HG03575 (cell line): ENCODE results near the gene TTC28.
"Not testable (repeated sequence)": the region's sequence is repeated elsewhere in the genome, so short reads cannot be mapped to it uniquely, and the experiment has no call there.

Experiments
- ATAC-seq: cut with Tn5 transposase; IDR thresholded peaks from one replicate; pipeline ENCODE4 v1.9.1; 2021; ENCODE audit not compliant: unreplicated experiment, insufficient number of reproducible peaks, low FRiP score; ENCODE audit errors: extremely low read depth

TTC28 gene

DNA sequence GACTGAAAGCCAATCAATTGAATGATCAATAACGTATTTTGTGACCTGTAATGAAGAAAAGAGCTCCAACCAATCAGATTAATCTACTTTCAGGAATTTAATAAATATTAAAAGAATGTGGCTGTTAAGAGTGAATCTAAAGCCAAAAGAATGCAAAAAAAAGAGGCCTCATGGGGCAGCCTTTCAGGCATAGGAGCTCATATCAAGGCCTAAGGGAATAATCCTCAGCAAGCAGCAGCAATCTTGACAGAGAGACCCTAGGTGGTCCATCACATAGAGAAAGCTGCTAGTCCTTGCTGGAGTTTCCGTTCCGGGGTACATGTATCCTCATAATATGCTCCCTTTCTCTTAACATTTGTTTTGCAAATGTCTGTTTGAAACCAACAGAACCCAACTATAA lies 447.4 kb downstream of the TTC28 start:
- ATAC-seq = no peak

DNA sequence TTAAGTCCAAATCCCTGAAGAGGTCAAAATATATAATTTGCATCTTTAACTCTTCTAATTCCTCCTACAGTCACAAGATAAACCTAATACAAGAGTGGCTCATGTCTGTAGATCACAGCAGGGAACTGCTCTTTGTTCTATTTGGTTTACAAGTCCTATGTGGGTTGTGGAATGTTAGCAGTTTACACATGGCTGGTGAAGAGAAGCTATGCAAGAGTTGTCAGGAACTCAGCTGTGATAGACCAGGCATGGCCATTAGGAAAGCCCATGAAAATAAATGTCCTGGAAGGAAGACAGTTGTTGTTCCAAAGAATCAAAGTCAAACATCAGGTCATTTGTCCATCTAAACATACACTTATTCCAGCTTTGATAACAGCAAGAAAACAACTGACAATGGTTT lies 448.2 kb downstream of the TTC28 start:
- no peak for ATAC-seq

DNA sequence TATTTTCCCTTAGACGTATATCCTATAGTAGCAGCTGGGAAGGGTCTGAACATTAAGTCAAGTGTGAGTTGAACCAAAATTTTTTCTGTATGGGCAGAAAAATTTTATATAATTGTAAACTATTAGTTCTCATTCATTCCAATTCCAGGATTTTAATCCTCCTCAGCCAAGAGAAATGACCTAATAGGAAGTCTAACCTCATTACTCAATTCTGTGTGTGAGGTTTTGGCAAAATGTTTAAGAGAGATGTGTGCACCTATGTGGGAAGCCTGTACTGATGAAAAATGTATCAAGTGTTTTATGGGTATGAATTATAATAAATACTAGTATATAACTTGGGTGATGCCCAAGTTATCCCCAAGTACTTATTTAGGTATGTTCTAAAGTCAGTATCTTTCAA lies 449.0 kb downstream of the TTC28 start:
- ATAC-seq = no peak

DNA sequence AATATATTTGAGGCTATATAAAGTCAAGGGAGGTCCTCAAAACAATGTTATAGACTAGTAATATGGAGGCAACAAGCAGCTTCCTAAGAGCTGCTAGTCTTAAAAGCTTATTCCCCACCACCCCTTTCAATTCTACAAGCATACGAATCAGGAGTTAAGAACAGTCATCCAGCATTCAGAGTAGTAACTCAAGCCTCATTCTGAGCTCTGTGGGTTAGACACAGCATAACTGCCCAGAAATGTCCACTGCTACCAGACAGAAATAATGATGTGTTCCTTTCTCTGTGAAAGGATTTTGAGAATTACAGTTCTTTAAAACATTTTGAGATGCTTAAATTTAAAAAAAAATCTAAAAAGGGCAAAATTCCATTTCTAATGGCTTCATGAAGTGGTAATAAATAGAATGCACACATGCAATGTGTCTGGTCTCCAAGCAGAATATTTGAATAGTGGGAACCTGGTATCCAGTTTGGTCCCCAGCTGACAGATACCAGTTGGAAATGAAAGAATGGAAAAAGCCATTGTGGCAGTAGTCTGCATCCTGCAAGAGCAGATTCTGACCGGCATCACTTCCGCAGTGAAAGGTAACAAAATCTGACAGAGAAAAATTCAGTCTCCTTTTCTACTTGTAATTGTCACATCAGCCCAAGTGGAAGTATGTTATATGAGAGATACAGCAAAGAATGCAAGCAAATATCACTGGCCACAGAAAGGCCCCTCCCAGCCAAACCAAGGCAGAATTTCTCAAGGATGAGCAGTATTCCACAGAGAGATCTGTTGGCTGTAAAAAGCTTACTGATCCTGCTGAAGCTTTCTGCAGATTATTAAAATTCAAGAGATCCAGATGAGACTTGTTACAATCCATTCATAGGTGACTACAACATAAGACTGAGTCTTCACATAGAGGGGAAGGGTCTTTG lies 449.8 kb downstream of the TTC28 start:
- no peak for ATAC-seq

DNA sequence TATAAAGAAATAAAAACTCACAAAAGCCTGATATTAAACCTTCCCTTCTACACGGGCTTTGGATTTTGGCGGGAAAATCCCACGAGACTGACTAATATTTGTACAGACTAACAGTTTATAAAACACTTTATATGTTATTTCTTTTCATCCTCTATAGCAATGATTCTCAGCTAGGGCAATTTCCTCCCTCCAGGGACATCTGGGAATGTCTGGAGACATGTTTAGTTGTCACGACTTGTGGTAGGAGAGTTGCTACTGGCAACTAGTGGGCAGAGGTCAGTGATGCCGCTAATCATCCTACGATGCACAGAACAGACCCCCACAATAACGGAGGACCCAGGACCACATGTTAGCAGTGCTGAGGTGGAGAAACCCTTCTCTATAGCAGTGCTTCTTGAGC lies 455.8 kb downstream of the TTC28 start:
- ATAC-seq = no peak

DNA sequence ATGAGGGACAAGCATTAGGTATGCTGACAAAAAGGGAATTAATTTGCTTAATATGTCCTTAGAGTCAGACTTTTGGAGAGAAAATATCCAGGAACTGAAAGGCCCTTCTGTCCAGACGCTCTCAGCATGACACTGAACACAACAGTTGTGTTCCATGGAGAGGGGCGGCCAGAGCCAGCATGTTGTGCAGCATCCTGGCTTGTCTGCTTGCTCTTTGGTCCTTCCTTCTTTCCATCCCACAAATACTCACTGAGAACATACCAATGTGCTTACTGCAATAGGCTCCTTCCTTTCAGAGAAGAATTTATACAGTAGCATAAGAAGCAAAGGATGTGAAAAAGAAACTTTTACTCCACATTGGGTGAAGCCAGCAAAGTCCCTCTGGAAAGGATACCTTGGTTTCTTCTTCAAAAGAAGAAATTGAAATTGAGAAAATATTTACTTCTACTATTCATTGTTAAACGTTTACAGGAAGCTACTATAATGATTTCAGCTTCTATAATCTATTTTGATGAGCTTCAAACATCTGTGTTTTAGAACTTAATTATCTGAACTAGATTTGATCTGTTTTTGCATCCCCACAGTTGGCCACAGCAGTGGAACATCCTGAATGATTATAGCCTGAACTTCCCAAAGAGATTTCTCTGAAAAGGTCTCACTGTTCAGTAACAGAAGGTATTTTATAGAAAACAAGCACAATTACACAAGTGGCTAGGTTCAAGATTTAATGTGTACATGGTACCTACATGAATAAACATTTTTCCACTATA lies 456.5 kb downstream of the TTC28 start:
- no peak for ATAC-seq

DNA sequence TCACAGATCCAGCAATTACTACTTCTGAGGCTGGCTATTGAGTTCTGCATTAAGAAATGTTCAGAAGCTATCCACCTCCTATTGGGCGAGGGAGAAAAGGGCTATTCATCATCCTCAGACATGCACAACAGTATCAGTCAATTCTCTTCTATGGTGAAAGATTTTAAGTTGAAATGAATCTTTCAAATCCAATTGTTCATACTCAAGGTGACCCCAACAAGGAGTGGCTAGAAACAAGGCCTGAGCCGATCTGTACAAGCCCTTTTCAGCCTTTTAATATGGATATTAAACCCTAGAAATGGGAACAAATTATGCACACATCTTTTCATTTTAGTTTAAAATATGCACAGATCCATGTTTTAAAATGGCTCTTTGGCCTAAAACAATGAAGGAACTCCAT lies 457.1 kb downstream of the TTC28 start:
- no peak for ATAC-seq

DNA sequence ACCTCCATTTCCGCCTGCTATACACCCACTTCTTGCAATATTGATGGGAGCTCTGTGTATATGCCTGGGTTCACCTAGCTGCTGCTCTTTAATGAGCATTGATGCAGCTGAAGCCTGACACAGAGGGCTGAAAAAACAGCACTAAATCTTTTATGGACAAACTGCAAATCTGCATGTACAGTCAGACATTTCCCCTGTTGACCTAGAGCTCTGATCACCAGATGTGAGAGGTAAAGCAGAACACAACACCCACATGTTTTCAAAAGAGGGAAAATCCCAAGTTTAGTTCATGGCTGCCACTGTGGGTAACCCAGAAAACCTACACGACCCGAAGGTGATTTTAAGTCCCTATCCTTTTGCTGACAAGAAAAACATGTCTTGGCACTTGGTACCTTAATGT lies 457.6 kb downstream of the TTC28 start:
- no peak for ATAC-seq

DNA sequence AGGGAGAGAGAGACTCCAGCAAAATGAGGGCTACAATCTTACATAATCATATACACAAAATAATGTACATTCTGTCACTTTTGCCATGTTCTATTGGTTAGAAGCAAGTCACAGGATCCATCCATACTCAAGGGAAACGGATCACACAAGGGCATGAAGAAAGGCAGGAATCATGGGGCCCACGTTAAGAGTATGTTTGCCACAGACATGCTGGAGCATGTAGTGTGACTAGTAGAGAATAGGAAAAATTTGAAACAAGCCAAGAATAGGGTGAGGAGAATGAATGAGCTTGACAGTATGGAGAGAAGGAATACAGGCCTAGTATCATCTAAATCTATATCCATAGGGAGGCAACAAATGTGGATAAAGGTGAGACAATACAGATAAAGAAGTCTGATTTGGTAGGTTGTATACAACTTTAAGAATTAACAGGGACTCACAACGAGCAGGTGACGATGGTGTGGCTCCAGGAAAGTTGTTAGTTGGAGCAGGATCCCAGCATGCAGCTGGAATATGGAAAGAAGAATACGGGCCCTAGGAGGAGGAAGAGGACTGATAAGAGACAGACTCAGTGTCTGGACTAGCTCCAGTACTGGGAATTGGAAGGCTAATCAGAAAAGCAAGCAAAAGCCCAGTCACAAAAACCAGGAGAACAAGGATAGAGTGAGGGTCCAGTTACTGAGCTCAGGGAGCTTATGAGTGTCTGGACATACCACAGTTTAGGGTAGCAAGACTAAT lies 458.8 kb downstream of the TTC28 start:
- ATAC-seq = no peak

DNA sequence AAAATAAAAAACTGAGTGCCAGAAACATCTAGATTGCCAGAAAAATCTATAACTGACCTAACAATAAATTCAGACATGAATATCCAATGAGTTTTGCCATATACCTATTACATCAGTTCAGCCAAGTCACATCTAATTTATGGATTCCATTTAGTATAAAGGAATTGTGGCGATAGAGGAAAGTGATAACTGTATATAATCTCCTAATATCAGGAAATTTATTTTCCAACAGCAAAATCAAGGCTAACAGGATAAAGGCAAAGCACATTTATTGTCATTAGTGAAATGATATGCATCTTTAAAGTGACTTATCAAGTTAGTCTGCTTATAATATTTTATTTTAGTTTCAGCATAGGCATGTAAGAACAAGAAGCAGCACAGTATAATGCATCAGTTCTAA lies 462.4 kb downstream of the TTC28 start:
- no peak for ATAC-seq

DNA sequence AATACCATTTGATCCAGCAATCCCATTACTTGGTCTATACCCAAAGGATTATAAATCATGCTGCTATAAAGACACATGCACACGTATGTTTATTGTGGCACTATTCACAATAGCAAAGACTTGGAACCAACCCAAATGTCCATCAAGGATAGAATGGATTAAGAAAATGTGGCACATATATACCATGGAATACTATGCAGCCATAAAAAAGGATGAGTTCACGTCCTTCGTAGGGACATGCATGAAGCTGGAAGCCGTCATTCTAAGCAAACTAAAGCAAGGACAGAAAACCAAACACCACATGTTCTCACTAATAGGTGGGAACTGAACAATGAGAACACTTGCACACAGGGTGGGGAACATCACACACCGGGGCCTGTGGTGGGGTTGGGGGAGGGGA lies 464.9 kb downstream of the TTC28 start:
- ATAC-seq = not testable (repeated sequence)

DNA sequence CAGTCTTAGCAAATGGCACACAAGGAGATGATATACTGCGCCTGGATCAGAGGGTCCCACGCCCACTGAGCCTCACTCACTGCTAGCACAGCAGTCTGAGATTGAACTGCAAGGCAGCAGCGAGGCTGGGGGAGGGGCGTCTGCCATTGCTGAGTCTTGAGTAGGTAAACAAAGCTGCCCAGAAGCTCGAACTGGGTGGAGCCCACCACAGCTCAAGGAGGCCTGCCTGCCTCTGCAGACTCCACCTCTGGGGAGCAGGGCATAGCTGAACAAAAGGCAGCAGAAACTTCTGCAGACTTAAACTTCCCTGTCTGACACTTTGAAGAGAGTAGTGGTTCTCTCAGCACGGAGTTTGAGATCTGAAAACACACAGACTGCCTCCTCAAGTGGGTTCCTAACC lies 470.2 kb downstream of the TTC28 start:
- not testable (repeated sequence) for ATAC-seq

DNA sequence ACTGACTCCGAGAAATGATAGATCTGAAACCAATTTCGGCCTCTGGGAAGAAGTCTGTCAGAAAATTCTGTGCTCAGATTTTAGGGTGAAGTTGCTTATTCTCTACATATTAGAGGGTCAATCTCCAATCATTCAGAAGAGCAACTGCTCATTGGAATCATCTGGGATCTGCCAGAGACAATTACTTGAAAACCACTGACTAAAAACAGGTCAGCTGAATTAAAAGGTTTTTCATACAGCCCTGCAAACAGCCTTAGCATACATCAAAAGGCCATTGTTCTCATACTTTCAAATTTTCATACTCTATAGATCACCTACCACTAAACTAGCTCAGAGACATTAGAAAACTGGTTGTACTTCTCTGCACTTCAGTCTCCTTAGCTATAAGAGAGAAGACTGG lies 470.9 kb downstream of the TTC28 start:
- ATAC-seq = no peak

DNA sequence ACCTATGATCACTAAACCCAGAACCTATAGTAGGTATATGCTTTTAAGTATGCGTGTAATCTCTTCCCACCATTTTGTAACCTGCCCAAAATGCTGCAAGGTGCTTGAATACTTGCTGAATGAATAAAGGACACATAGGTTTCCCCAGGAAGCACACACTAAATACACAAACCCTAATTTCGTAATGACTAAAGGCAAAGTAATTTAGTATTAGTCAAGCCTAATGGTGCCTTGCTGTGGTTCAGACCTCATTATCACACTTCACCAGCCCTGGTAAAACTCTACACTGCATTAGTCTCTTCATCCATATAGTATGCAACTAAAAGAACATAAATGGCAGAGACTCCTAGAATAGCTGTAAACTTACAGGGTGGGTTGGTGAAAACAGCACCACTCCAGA lies 471.6 kb downstream of the TTC28 start:
- no peak for ATAC-seq

DNA sequence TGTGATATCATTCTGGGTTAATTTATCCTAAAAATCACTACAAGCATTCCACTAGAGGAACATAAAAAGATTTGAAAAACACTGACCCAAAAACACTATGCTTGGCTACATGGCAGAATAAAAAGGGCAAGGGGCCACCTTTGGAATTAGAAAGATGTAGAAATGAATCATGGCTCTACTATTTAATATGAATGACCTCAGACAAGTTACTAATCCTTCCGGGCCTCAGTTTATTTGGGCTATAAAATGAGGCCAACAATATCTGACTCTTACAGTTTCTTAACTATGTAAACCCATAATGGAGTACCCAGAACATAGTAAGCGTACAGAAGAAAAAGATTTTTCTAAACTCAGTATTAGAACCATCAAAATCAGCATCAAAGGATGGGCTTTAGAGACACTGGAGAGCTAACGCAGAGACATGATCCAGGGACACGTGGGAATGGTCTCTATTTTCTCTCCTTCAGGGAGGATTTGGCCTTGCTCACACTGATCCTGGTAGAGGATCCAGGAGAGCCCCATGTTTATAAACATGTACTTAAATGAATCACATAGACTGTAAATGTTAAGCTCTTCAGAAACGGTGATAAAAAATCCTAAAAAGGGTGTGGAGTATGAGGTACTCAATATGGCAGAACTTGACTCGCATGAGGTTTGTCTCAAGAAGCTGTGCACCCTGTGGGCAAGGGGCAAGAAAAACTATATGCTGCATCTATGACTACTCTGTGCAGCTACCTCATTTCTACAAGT lies 472.2 kb downstream of the TTC28 start:
- ATAC-seq = no peak

DNA sequence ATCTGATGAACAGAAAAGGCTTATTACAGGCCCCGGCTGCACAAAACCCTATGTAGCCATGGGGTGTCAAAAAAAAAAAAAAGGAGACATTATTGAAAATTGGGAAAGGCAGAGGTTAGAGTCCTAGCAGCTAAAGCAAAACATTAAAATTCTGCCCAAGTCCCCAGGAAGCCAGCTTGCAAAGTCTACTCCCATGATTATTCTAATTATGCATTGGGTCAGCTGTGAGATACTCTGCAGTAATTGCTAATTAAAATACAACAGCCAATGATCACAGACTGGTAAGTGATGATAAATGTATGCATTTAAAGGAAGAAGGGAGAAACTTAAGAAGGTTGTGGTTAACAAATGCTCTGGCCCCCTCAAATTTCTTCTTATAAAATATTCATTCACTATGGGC lies 473.7 kb downstream of the TTC28 start:
- no peak for ATAC-seq

DNA sequence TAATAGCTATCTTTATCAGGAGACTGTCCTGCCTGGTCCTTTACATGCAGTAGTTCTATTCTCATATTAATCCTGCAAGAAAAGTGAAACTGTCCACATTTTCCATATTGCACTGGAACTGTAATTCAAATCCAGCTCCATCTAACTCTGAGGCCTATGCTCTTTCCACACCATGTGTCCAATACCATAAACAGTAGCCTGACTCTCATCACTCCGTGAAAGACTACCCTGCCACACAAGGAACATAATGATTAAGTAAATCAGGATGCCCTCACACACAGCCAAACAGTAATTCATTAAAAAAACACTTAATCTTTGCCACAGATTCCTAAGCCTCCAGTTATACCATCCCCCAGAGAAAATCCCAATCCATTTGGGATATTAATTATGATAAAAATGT lies 475.3 kb downstream of the TTC28 start:
- no peak for ATAC-seq

DNA sequence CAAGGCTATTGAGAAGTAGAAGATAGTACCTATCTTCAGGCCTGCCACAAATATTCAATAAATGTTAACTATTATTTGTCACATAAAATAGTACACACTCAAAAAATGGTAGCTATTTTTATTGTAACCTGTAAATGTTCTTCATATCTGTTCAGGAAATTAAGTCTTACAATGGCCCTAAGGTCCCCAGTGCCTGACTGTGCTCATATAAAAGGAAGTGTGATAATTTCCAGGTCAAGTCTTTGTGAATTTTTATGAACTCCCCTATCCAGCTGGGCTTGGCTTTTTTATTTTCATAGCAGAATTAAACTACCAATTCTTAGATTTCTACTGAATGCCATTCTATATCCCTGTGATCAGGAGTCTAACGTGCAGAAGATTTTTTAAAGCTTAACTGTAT lies 476.4 kb downstream of the TTC28 start:
- no peak for ATAC-seq

DNA sequence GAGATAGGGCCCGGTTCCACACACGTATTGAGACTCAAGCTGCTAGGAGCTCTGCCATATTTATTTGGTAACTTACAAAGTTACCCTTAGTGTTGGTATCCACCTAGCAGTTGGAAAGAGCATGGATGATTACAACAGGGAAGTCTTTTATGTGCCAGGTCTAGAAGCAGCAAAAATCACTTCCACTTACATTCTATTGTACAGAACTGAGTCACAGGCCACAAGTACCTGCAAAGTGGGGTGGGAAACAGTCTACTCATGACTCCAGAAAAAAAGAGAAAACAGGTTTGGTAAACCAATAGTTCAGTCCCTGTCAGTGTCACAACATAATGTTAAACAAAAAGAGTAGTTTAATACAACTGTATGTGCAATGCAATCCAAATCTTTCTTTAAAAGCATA lies 480.9 kb downstream of the TTC28 start:
- no peak for ATAC-seq
